ENCODE data around the gene SQSTM1.

SQSTM1 gene

GRCh38 chr5:179862296-179862695 lies 41.6 kb downstream of the SQSTM1 start:
- Histone ChIP-seq H3K4me3 (replicated peaks; ENCODE audit: insufficient read depth, low read length) (no peak overlapping the region), H3K27me3 (ENCODE audit: insufficient read depth, poor library complexity, severe bottlenecking) (no peaks in the 10 kb centered on the region), H3K27ac (replicated peaks) (no peak overlapping the region)
- no peak for DNase-seq (ENCODE audit: low read depth in 1 of 2, low spot score in 1 of 2)
- TF ChIP-seq POLR2AphosphoS5 (IDR thresholded peaks at IDR 0.05; ENCODE audit: low read depth) (peak; percentile 12; the same call in 1 of the 2 replicates), CTCF (IDR thresholded peaks at IDR 0.05; ENCODE audit: insufficient read depth, low read length) (no peak), GABPA (IDR thresholded peaks at IDR 0.05; ENCODE audit: low read depth) (no peak), SPI1 (IDR thresholded peaks at IDR 0.05; ENCODE audit: borderline replicate concordance, low read depth) (no peak)
- TF ChIP-seq, protein P1, sequence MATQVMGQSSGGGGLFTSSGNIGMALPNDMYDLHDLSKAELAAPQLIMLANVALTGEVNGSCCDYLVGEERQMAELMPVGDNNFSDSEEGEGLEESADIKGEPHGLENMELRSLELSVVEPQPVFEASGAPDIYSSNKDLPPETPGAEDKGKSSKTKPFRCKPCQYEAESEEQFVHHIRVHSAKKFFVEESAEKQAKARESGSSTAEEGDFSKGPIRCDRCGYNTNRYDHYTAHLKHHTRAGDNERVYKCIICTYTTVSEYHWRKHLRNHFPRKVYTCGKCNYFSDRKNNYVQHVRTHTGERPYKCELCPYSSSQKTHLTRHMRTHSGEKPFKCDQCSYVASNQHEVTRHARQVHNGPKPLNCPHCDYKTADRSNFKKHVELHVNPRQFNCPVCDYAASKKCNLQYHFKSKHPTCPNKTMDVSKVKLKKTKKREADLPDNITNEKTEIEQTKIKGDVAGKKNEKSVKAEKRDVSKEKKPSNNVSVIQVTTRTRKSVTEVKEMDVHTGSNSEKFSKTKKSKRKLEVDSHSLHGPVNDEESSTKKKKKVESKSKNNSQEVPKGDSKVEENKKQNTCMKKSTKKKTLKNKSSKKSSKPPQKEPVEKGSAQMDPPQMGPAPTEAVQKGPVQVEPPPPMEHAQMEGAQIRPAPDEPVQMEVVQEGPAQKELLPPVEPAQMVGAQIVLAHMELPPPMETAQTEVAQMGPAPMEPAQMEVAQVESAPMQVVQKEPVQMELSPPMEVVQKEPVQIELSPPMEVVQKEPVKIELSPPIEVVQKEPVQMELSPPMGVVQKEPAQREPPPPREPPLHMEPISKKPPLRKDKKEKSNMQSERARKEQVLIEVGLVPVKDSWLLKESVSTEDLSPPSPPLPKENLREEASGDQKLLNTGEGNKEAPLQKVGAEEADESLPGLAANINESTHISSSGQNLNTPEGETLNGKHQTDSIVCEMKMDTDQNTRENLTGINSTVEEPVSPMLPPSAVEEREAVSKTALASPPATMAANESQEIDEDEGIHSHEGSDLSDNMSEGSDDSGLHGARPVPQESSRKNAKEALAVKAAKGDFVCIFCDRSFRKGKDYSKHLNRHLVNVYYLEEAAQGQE (IDR thresholded peaks at IDR 0.05; ENCODE audit: insufficient replicate concordance, low read depth): no peak

GRCh38 chr5:179862891-179863290 lies 42.2 kb downstream of the SQSTM1 start:
- no peak for DNase-seq (ENCODE audit: low read depth in 1 of 2, low spot score in 1 of 2)
- TF ChIP-seq CTCF (IDR thresholded peaks at IDR 0.05; ENCODE audit: insufficient read depth, low read length): no peak
- TF ChIP-seq POLR2AphosphoS5 (IDR thresholded peaks at IDR 0.05; ENCODE audit: low read depth): no peak
- no peak for TF ChIP-seq GABPA (IDR thresholded peaks at IDR 0.05; ENCODE audit: low read depth)
- TF ChIP-seq, protein P1 (IDR thresholded peaks at IDR 0.05; ENCODE audit: insufficient replicate concordance, low read depth): no peak
- no peak for TF ChIP-seq SPI1 (IDR thresholded peaks at IDR 0.05; ENCODE audit: borderline replicate concordance, low read depth)
- Histone ChIP-seq H3K27me3 (ENCODE audit: insufficient read depth, poor library complexity, severe bottlenecking) (no peaks in the 10 kb centered on the region), H3K4me3 (replicated peaks; ENCODE audit: insufficient read depth, low read length) (no peak overlapping the region), H3K27ac (replicated peaks) (no peak overlapping the region)

DNA sequence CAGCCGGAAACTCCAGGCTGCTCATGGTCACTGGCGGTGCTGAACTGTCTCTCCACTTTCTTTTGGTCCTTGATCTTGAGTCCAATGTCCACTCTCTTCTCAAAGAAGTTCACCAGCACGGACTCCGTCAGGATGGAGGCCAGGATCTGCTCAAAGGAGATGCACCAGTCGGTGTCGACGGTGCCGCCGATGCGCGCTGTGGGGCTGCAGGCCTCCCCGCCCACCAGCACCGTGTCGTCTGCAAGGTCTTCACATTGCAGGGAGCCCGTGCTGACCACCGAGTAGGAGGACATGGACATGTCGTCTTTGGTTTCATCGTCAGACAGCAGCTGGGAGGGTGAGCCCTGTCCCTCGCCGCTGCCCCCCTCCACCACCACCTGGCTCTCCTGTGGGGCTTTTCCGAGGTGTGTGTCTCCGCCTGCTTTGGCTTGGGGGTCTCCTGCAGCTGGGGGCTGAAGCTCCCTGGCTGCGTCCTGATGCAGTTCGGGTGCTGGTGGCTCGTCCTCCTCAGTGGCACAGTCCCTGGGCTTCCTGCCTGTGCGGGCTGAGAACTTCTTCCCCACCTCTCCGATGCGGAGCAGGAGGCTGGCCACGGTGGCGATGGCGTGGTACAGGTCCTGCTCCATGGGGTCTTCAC lies 42.9 kb downstream of the SQSTM1 start:
- Histone ChIP-seq H3K27ac (replicated peaks) (no peak overlapping the region), H3K4me3 (replicated peaks; ENCODE audit: insufficient read depth, low read length) (no peak overlapping the region), H3K27me3 (ENCODE audit: insufficient read depth, poor library complexity, severe bottlenecking) (no peaks in the 10 kb centered on the region)
- no peak for DNase-seq (ENCODE audit: low read depth in 1 of 2, low spot score in 1 of 2)
- TF ChIP-seq, protein P1 (IDR thresholded peaks at IDR 0.05; ENCODE audit: insufficient replicate concordance, low read depth): no peak
- TF ChIP-seq POLR2AphosphoS5 (IDR thresholded peaks at IDR 0.05; ENCODE audit: low read depth) (no peak), SPI1 (IDR thresholded peaks at IDR 0.05; ENCODE audit: borderline replicate concordance, low read depth) (no peak), GABPA (IDR thresholded peaks at IDR 0.05; ENCODE audit: low read depth) (no peak), CTCF (IDR thresholded peaks at IDR 0.05; ENCODE audit: insufficient read depth, low read length) (no peak)
